Uterus (tissue), 4 donors: ENCODE data around the gene NLRP6. TPM values are rescaled to one million over a fixed set of nuclear protein-coding genes. Genes with fewer than 3 reads are reported as not detected.
"Not testable (repeated sequence)": the region's sequence is repeated elsewhere in the genome, so short reads cannot be mapped to it uniquely, and the experiment has no call there.

Experiments used
- DNase-seq, 2 donors: peaks; one replicate each; pipeline ENCODE4 v3.0.0-alpha.2; 2019 to 2020
- H3K27ac ChIP-seq, 2 donors: fragments of 200-600 bp; sonication (generic); 1 replicate in 1 of 2; 2 replicates in 1 of 2; pipeline ENCODE4 v1.5.1; 2016 to 2018
- H3K27me3 ChIP-seq, 2 donors: fragments of 200-600 bp; sonication (generic); one replicate each; pipeline ENCODE4 v1.5.1; 2018 to 2019; ENCODE audit warnings: control low read depth in 1 of 2
- H3K36me3 ChIP-seq, 2 donors: fragments of 200-600 bp; sonication (generic); one replicate each; pipeline ENCODE4 v1.5.1; 2019; ENCODE audit warnings: control low read depth in 1 of 2
- H3K4me1 ChIP-seq, 2 donors: fragments of 200-600 bp; sonication (generic); one replicate each; pipeline ENCODE4 v1.5.1; 2018 to 2019; ENCODE audit warnings: control low read depth in 1 of 2
- H3K4me3 ChIP-seq, 2 donors: fragments of 200-600 bp; sonication (generic); 1 replicate in 1 of 2; 2 replicates in 1 of 2; pipeline ENCODE4 v1.5.1; 2018 to 2019; ENCODE audit warnings: mild to moderate bottlenecking in 1 of 2
- H3K9me3 ChIP-seq, 2 donors: fragments of 200-600 bp; sonication (generic); one replicate each; pipeline ENCODE4 v1.5.1; 2019; ENCODE audit warnings: control low read depth in 1 of 2
- CTCF ChIP-seq, 4 experiments: fragments of 200-600 bp in 2 of 4; fragments of 450-650 bp in 2 of 4; sonication (generic) in 2 of 4; IDR thresholded peaks; one replicate each; pipeline ENCODE4 v1.5.1; 2016 to 2019; ENCODE audit warnings: antibody characterized with exemption in 4 of 4, mild to moderate bottlenecking in 2 of 4, moderate library complexity in 1 of 4
- POLR2A ChIP-seq, 2 donors: fragments of 450-650 bp; IDR thresholded peaks; one replicate each; pipeline ENCODE4 v1.6.1; 2016; ENCODE audit warnings: antibody characterized with exemption in 2 of 2, mild to moderate bottlenecking in 1 of 2, moderate library complexity in 1 of 2
- intact Hi-C: fragments of 100-400 bp; cut with DNase I; formaldehyde crosslinking; loops from one replicate; pipeline ENCODE4 v1.15.1; 2023; ENCODE audit warnings: low total_unique reads
- total RNA-seq, 4 donors: library from RNA; depleted of rRNA in 3 of 4; stranded (reverse); fragments of >200 nt in 3 of 4; gene quantifications; one replicate each; pipeline versions ENCODE4 v1.1.0 to v1.2.4, GENCODE V29; 2014 to 2023
- donor health status: DM: yes; HTN: yes; CAD: no.

NLRP6 gene
- total RNA-seq, 4 donors from 2014 or later, result 0.30 to 0.51 TPM; not detected in 2

- Histone ChIP-seq H3K27me3 (no peaks in the 10 kb centered on the region), H3K36me3 (no peaks in the 10 kb centered on the region), H3K9me3 (no peaks in the 10 kb centered on the region), H3K4me1 (no peaks in the 10 kb centered on the region), H3K27ac (peak overlapping the region; percentile 18 to 93), H3K4me3 (no peak overlapping the region)
- DNase-seq, result peak; percentile 83 to 88
- no peak for TF ChIP-seq POLR2A (IDR thresholded peaks at IDR 0.05)
- peak; percentile 72 to 90 (median 82) for TF ChIP-seq CTCF (IDR thresholded peaks at IDR 0.05)
- intact Hi-C loops, result no loop called here
Measured at GRCh38 chr11:304915-305843, 27.0 kb downstream of the NLRP6 start.

GRCh38 chr11:305844-306211 lies 27.6 kb downstream of the NLRP6 start:
- H3K27ac ChIP-seq, result peak overlapping the region in 1 of 2 donors; percentile 93
- H3K27me3 ChIP-seq, result no peaks in the 10 kb centered on the region
- no peaks in the 10 kb centered on the region for H3K4me1 ChIP-seq
- DNase-seq, result no peak
- no peaks in the 10 kb centered on the region for H3K36me3 ChIP-seq
- intact Hi-C loops, result no loop called here
- no peaks in the 10 kb centered on the region for H3K9me3 ChIP-seq
- TF ChIP-seq CTCF (IDR thresholded peaks at IDR 0.05), result no peak
- no peak for TF ChIP-seq POLR2A (IDR thresholded peaks at IDR 0.05)
- no peak overlapping the region for H3K4me3 ChIP-seq

GRCh38 chr11:306645-307371 lies 28.6 kb downstream of the NLRP6 start:
- no peak for DNase-seq
- Histone ChIP-seq H3K27me3 (no peaks in the 10 kb centered on the region), H3K4me3 (no peak overlapping the region), H3K9me3 (no peaks in the 10 kb centered on the region), H3K27ac (peak overlapping the region; percentile 76 to 93), H3K36me3 (no peaks in the 10 kb centered on the region), H3K4me1 (no peaks in the 10 kb centered on the region)
- TF ChIP-seq CTCF (IDR thresholded peaks at IDR 0.05) (no peak), POLR2A (IDR thresholded peaks at IDR 0.05) (no peak)
- intact Hi-C loops, result no loop called here

- Histone ChIP-seq H3K27ac (peak within 1 kb of the TSS; percentile 88 to 93), H3K4me3 (peak within 1 kb of the TSS; percentile 44 to 52)
- TF ChIP-seq POLR2A (IDR thresholded peaks at IDR 0.05) (peak; percentile 73), CTCF (IDR thresholded peaks at IDR 0.05) (peak in 2 of 4 experiments; percentile 12 to 32)
- H3K4me1 ChIP-seq, H3K36me3 ChIP-seq, intact Hi-C loops, H3K27me3 ChIP-seq, H3K9me3 ChIP-seq: not testable (repeated sequence)
- peak; percentile 81 to 86 for DNase-seq
Measured at GRCh38 chr11:307766-308708, 29.8 kb downstream of the NLRP6 start, which contains the start of gene IFITM2. Gene IFITM2, plus strand, starts transcription at chr11:307816. Its CDS starts 377 bp downstream, at chr11:308193.

- H3K4me1 ChIP-seq, H3K27me3 ChIP-seq, DNase-seq, H3K36me3 ChIP-seq, H3K9me3 ChIP-seq, intact Hi-C loops: not testable (repeated sequence)
- H3K27ac ChIP-seq, result peak overlapping the region; percentile 88 to 93
- peak overlapping the region; percentile 44 to 52 for H3K4me3 ChIP-seq
Measured at GRCh38 chr11:308740-309665, 30.8 kb downstream of the NLRP6 start.

GRCh38 chr11:309979-310572 lies 31.9 kb downstream of the NLRP6 start:
- intact Hi-C loops, H3K9me3 ChIP-seq, DNase-seq, H3K36me3 ChIP-seq, H3K4me1 ChIP-seq, H3K27me3 ChIP-seq: not testable (repeated sequence)
- Histone ChIP-seq H3K4me3 (peak overlapping the region; percentile 44 to 52), H3K27ac (peak overlapping the region; percentile 88 to 93)
